ENCODE measurements around the gene TANGO2.

Gene TANGO2

GRCh38 chr22:20032407-20032991 is 11.6 kb downstream of the TANGO2 start:
- Histone ChIP-seq H4K5ac (ENCODE audit: low read length) (no peak overlapping the region), H3K27me3 (ENCODE audit: insufficient read depth, low read length, poor library complexity) (no peaks in the 10 kb centered on the region), H3K4me3 (ENCODE audit: low read length) (no peak overlapping the region), H3K4me1 (ENCODE audit: control insufficient read depth, low read depth, low read length) (no peaks in the 10 kb centered on the region), H3K4me2 (ENCODE audit: low read length) (no peak overlapping the region), H2AK5ac (ENCODE audit: low read length) (no peak overlapping the region), H2BK15ac (replicated peaks; ENCODE audit: low read depth) (no peak overlapping the region), H3K23ac (ENCODE audit: low read length) (no peak overlapping the region), H3K4ac (ENCODE audit: low read depth, low read length) (no peak overlapping the region), H3K79me2 (ENCODE audit: control insufficient read depth, insufficient read depth, low read length) (no peaks in the 10 kb centered on the region), H4K8ac (ENCODE audit: low read depth, low read length) (no peak overlapping the region), H3K79me1 (ENCODE audit: low read length) (no peaks in the 10 kb centered on the region), H3K56ac (ENCODE audit: low read length) (no peak overlapping the region), H2BK120ac (ENCODE audit: low read depth, low read length) (no peak overlapping the region), H3K9ac (ENCODE audit: low read length) (no peak overlapping the region), H3K27ac (ENCODE audit: low read depth, low read length) (no peak overlapping the region), H2BK5ac (ENCODE audit: low read length) (no peak overlapping the region), H3K18ac (ENCODE audit: low read length) (no peak overlapping the region), H3K36me3 (ENCODE audit: control insufficient read depth, insufficient read depth, low read length) (no peaks in the 10 kb centered on the region)
- WGBS (ENCODE audit: extremely low coverage, insufficient coverage, low lambda C conversion rate): no CpG with 5 or more reads among the region's 7 CpGs
- DNase-seq: no peak

GRCh38 chr22:20033045-20033706 is 12.3 kb downstream of the TANGO2 start:
- Histone ChIP-seq H2BK5ac (ENCODE audit: low read length) (no peak overlapping the region), H3K9ac (ENCODE audit: low read length) (no peak overlapping the region), H4K8ac (ENCODE audit: low read depth, low read length) (no peak overlapping the region), H4K5ac (ENCODE audit: low read length) (no peak overlapping the region), H3K27me3 (ENCODE audit: insufficient read depth, low read length, poor library complexity) (no peaks in the 10 kb centered on the region), H3K4me2 (ENCODE audit: low read length) (no peak overlapping the region), H3K23ac (ENCODE audit: low read length) (no peak overlapping the region), H3K56ac (ENCODE audit: low read length) (no peak overlapping the region), H2BK15ac (replicated peaks; ENCODE audit: low read depth) (no peak overlapping the region), H3K4ac (ENCODE audit: low read depth, low read length) (no peak overlapping the region), H3K36me3 (ENCODE audit: control insufficient read depth, insufficient read depth, low read length) (no peaks in the 10 kb centered on the region), H2AK5ac (ENCODE audit: low read length) (no peak overlapping the region), H3K79me2 (ENCODE audit: control insufficient read depth, insufficient read depth, low read length) (no peaks in the 10 kb centered on the region), H2BK120ac (ENCODE audit: low read depth, low read length) (no peak overlapping the region), H3K18ac (ENCODE audit: low read length) (no peak overlapping the region), H3K27ac (ENCODE audit: low read depth, low read length) (no peak overlapping the region), H3K4me3 (ENCODE audit: low read length) (no peak overlapping the region), H3K4me1 (ENCODE audit: control insufficient read depth, low read depth, low read length) (no peaks in the 10 kb centered on the region), H3K79me1 (ENCODE audit: low read length) (no peaks in the 10 kb centered on the region)
- DNase-seq: no peak
- WGBS (ENCODE audit: extremely low coverage, insufficient coverage, low lambda C conversion rate): no CpG with 5 or more reads among the region's 14 CpGs

- Histone ChIP-seq H4K5ac (ENCODE audit: low read length) (no peak overlapping the region), H2BK15ac (replicated peaks; ENCODE audit: low read depth) (no peak overlapping the region), H3K79me1 (ENCODE audit: low read length) (no peaks in the 10 kb centered on the region), H3K36me3 (ENCODE audit: control insufficient read depth, insufficient read depth, low read length) (no peaks in the 10 kb centered on the region), H3K4me3 (ENCODE audit: low read length) (no peak overlapping the region), H3K56ac (ENCODE audit: low read length) (no peak overlapping the region), H3K27me3 (ENCODE audit: insufficient read depth, low read length, poor library complexity) (no peaks in the 10 kb centered on the region), H3K4ac (ENCODE audit: low read depth, low read length) (no peak overlapping the region), H2BK120ac (ENCODE audit: low read depth, low read length) (no peak overlapping the region), H3K23ac (ENCODE audit: low read length) (no peak overlapping the region), H3K4me2 (ENCODE audit: low read length) (no peak overlapping the region), H3K4me1 (ENCODE audit: control insufficient read depth, low read depth, low read length) (no peaks in the 10 kb centered on the region), H3K79me2 (ENCODE audit: control insufficient read depth, insufficient read depth, low read length) (no peaks in the 10 kb centered on the region), H3K27ac (ENCODE audit: low read depth, low read length) (no peak overlapping the region), H2AK5ac (ENCODE audit: low read length) (no peak overlapping the region), H3K9ac (ENCODE audit: low read length) (no peak overlapping the region), H4K8ac (ENCODE audit: low read depth, low read length) (no peak overlapping the region), H2BK5ac (ENCODE audit: low read length) (no peak overlapping the region), H3K18ac (ENCODE audit: low read length) (no peak overlapping the region)
- no CpG with 5 or more reads among the region's 5 CpGs for WGBS (ENCODE audit: extremely low coverage, insufficient coverage, low lambda C conversion rate)
- no peak for DNase-seq
Observed at GRCh38 chr22:20034143-20034542, 13.2 kb downstream of the TANGO2 start.

- no CpG with 5 or more reads among the region's 16 CpGs for WGBS (ENCODE audit: extremely low coverage, insufficient coverage, low lambda C conversion rate)
- Histone ChIP-seq H2BK15ac (replicated peaks; ENCODE audit: low read depth) (no peak overlapping the region), H3K56ac (ENCODE audit: low read length) (no peak overlapping the region), H3K27ac (ENCODE audit: low read depth, low read length) (no peak overlapping the region), H2AK5ac (ENCODE audit: low read length) (no peak overlapping the region), H3K36me3 (ENCODE audit: control insufficient read depth, insufficient read depth, low read length) (no peaks in the 10 kb centered on the region), H4K8ac (ENCODE audit: low read depth, low read length) (no peak overlapping the region), H3K18ac (ENCODE audit: low read length) (no peak overlapping the region), H3K9ac (ENCODE audit: low read length) (no peak overlapping the region), H3K23ac (ENCODE audit: low read length) (no peak overlapping the region), H3K4me1 (ENCODE audit: control insufficient read depth, low read depth, low read length) (no peaks in the 10 kb centered on the region), H3K4ac (ENCODE audit: low read depth, low read length) (no peak overlapping the region), H3K4me3 (ENCODE audit: low read length) (no peak overlapping the region), H4K5ac (ENCODE audit: low read length) (no peak overlapping the region), H3K79me1 (ENCODE audit: low read length) (no peaks in the 10 kb centered on the region), H2BK120ac (ENCODE audit: low read depth, low read length) (no peak overlapping the region), H3K27me3 (ENCODE audit: insufficient read depth, low read length, poor library complexity) (no peaks in the 10 kb centered on the region), H3K79me2 (ENCODE audit: control insufficient read depth, insufficient read depth, low read length) (no peaks in the 10 kb centered on the region), H3K4me2 (ENCODE audit: low read length) (no peak overlapping the region), H2BK5ac (ENCODE audit: low read length) (no peak overlapping the region)
- no peak for DNase-seq
Observed at GRCh38 chr22:20035375-20036083, 14.6 kb downstream of the TANGO2 start.

GRCh38 chr22:20036084-20036482 is 15.2 kb downstream of the TANGO2 start:
- no peak overlapping the region for H2BK120ac ChIP-seq (ENCODE audit: low read depth, low read length)
- no peaks in the 10 kb centered on the region for H3K79me2 ChIP-seq (ENCODE audit: control insufficient read depth, insufficient read depth, low read length)
- H3K9ac ChIP-seq (ENCODE audit: low read length): no peak overlapping the region
- H3K4me2 ChIP-seq (ENCODE audit: low read length): no peak overlapping the region
- no peak overlapping the region for H4K8ac ChIP-seq (ENCODE audit: low read depth, low read length)
- H3K23ac ChIP-seq (ENCODE audit: low read length): no peak overlapping the region
- H4K5ac ChIP-seq (ENCODE audit: low read length): no peak overlapping the region
- no peak overlapping the region for H2BK15ac ChIP-seq (replicated peaks; ENCODE audit: low read depth)
- H3K4me1 ChIP-seq (ENCODE audit: control insufficient read depth, low read depth, low read length): no peaks in the 10 kb centered on the region
- H3K27me3 ChIP-seq (ENCODE audit: insufficient read depth, low read length, poor library complexity): no peaks in the 10 kb centered on the region
- no peaks in the 10 kb centered on the region for H3K36me3 ChIP-seq (ENCODE audit: control insufficient read depth, insufficient read depth, low read length)
- WGBS (ENCODE audit: extremely low coverage, insufficient coverage, low lambda C conversion rate): no CpG with 5 or more reads among the region's 10 CpGs
- H3K27ac ChIP-seq (ENCODE audit: low read depth, low read length): no peak overlapping the region
- no peak overlapping the region for H3K4me3 ChIP-seq (ENCODE audit: low read length)
- no peak overlapping the region for H2BK5ac ChIP-seq (ENCODE audit: low read length)
- no peak for DNase-seq
- H3K56ac ChIP-seq (ENCODE audit: low read length): no peak overlapping the region
- H2AK5ac ChIP-seq (ENCODE audit: low read length): no peak overlapping the region
- no peak overlapping the region for H3K4ac ChIP-seq (ENCODE audit: low read depth, low read length)
- no peak overlapping the region for H3K18ac ChIP-seq (ENCODE audit: low read length)
- no peaks in the 10 kb centered on the region for H3K79me1 ChIP-seq (ENCODE audit: low read length)
